A549 treated with Hydrocortisone at 1 μM for 4 hours (cell line): Measurements from ENCODE around the gene EME2. TPM values are rescaled to one million over a fixed set of nuclear protein-coding genes. Genes with fewer than 3 reads are reported as not detected.

Source experiments
- total RNA-seq: library from RNA; stranded (reverse); fragments of 200-300 nt; extraction: Qiagen RNA extraction; gene quantifications from 5 replicates; pipeline ENCODE4 v1.2.3, GENCODE V29; 2022

EME2 gene
- total RNA-seq = 7.3 to 10.3 TPM (median 10.0 TPM) in 5 replicates

GRCh38 chr16:1772362-1772907 lies at the start of gene EME2:
Gene EME2, plus strand, starts transcription at chr16:1772810. Its CDS starts 418 bp downstream, at chr16:1773228.

GRCh38 chr16:1771188-1771863 lies 1.3 kb upstream of the EME2 start, which contains the start of gene NME3:
Gene NME3, minus strand, starts transcription at chr16:1771543. Its CDS starts 9 bp downstream, at chr16:1771534.

GRCh38 chr16:1772908-1773702 lies 495 bp downstream of the EME2 start, which contains the start of gene MRPS34:
Gene MRPS34, minus strand, starts transcription at chr16:1773134. Its CDS starts 15 bp downstream, at chr16:1773119.

GRCh38 chr16:1782408-1783264 lies 10.0 kb downstream of the EME2 start, which contains the start of the genes NUBP2 and SPSB3:
Gene NUBP2, plus strand, starts transcription at chr16:1782960. Its CDS starts 61 bp downstream, at chr16:1783021.
Gene SPSB3, minus strand, starts transcription at chr16:1782571. Its CDS starts 1,088 bp downstream, at chr16:1781483.

GRCh38 chr16:1793578-1794220 lies 21.1 kb downstream of the EME2 start, which contains the start of gene IGFALS:
Gene IGFALS, minus strand, starts transcription at chr16:1793705. Its CDS starts 53 bp downstream, at chr16:1793652.

Other genes starting within 250 kb of the EME2 start
- 0.07 to 0.23 TPM (median 0.12 TPM) in 3 of 5 replicates, not detected in the others for gene TMEM204, start 239.1 kb upstream of the EME2 start, total RNA-seq
- gene IFT140, start 160.7 kb upstream of the EME2 start, total RNA-seq = 6.3 to 9.5 TPM (median 8.4 TPM) in 5 replicates
- gene CRAMP1, start 160.4 kb upstream of the EME2 start, total RNA-seq = 13.3 to 16.8 TPM (median 14.3 TPM) in 5 replicates
- gene JPT2, start 94.5 kb upstream of the EME2 start, total RNA-seq = 170 to 228 TPM (median 171 TPM) in 5 replicates
- gene MAPK8IP3, start 66.6 kb upstream of the EME2 start, total RNA-seq = 49.3 to 62.0 TPM (median 54.2 TPM) in 5 replicates
- gene NME3, start 1.3 kb upstream of the EME2 start, total RNA-seq = 26.6 to 61.2 TPM (median 60.2 TPM) in 5 replicates
- gene MRPS34, start 324 bp downstream of the EME2 start, total RNA-seq = 152 to 264 TPM (median 244 TPM) in 5 replicates
- 17.7 to 28.2 TPM (median 24.7 TPM) in 5 replicates for gene SPSB3, start 9.8 kb downstream of the EME2 start, total RNA-seq
- 57.8 to 83.0 TPM (median 82.4 TPM) in 5 replicates for gene NUBP2, start 10.2 kb downstream of the EME2 start, total RNA-seq
- gene IGFALS, start 20.9 kb downstream of the EME2 start, total RNA-seq = 0.06 to 0.21 TPM (median 0.10 TPM) in 4 of 5 replicates, not detected in the other
- gene HAGH, start 54.0 kb downstream of the EME2 start, total RNA-seq = 60.7 to 69.0 TPM (median 64.0 TPM) in 5 replicates
- gene FAHD1, start 54.4 kb downstream of the EME2 start, total RNA-seq = 45.5 to 52.7 TPM (median 47.8 TPM) in 5 replicates
- gene MEIOB, start 99.4 kb downstream of the EME2 start, total RNA-seq = 1.1 to 1.6 TPM (median 1.3 TPM) in 5 replicates
- gene HS3ST6, start 145.6 kb downstream of the EME2 start, total RNA-seq = 0.83 to 2.1 TPM (median 1.8 TPM) in 5 replicates
- 33.7 to 43.6 TPM (median 40.0 TPM) in 5 replicates for gene MSRB1, start 170.4 kb downstream of the EME2 start, total RNA-seq
- gene RPL3L, start 181.9 kb downstream of the EME2 start, total RNA-seq = 0.10 TPM in 1 of 5 replicates, not detected in the others
- gene NDUFB10, start 186.7 kb downstream of the EME2 start, total RNA-seq = 245 to 283 TPM (median 249 TPM) in 5 replicates
- 3,439 to 5,329 TPM (median 5,152 TPM) in 5 replicates for gene RPS2, start 192.0 kb downstream of the EME2 start, total RNA-seq
- 0.14 TPM in 1 of 5 replicates, not detected in the others for gene RNF151, start 194.0 kb downstream of the EME2 start, total RNA-seq
- 32.4 to 40.8 TPM (median 37.5 TPM) in 5 replicates for gene TBL3, start 199.2 kb downstream of the EME2 start, total RNA-seq
- 0.17 to 0.29 TPM (median 0.20 TPM) in 5 replicates for gene NOXO1, start 208.7 kb downstream of the EME2 start, total RNA-seq
- 25.6 to 46.4 TPM (median 39.9 TPM) in 5 replicates for gene GFER, start 211.4 kb downstream of the EME2 start, total RNA-seq
- gene SYNGR3, start 217.2 kb downstream of the EME2 start, total RNA-seq = 5.7 to 8.9 TPM (median 7.9 TPM) in 5 replicates
- gene ZNF598, start 237.0 kb downstream of the EME2 start, total RNA-seq = 53.2 to 59.8 TPM (median 55.6 TPM) in 5 replicates
- gene NPW, start 247.0 kb downstream of the EME2 start, total RNA-seq = 0.40 to 1.3 TPM (median 0.85 TPM) in 5 replicates